ENCODE results near the gene DUSP3. TPM values are rescaled to one million over a fixed set of nuclear protein-coding genes. Genes with fewer than 3 reads are reported as not detected.

The DUSP3 gene
- total RNA-seq, 1 experiment from 2014 or later = 39.7 TPM

GRCh38 chr17:43810226-43810715, 31.5 kb upstream of the DUSP3 start:
- Mint-ChIP-seq H3K36me3 (ENCODE audit: insufficient read depth, unreplicated experiment) (peaks cover 13% of the 10 kb centered on the region), H3K27ac (ENCODE audit: low read depth, unreplicated experiment) (no peak overlapping the region), H3K4me3 (ENCODE audit: unreplicated experiment) (no peak overlapping the region), H3K27me3 (ENCODE audit: insufficient read depth, unreplicated experiment) (no peaks in the 10 kb centered on the region), H3K4me1 (ENCODE audit: insufficient read depth, unreplicated experiment) (peaks cover 8% of the 10 kb centered on the region), H3K9me3 (ENCODE audit: unreplicated experiment) (no peaks in the 10 kb centered on the region)
- TF ChIP-seq CTCF (IDR thresholded peaks at IDR 0.05; ENCODE audit: unreplicated experiment) = no peak
- CTCF ChIA-PET = no interaction called here
- BruUV-seq (replicated peaks) = no TSS peak
- POLR2A ChIA-PET = no interaction called here
- intact Hi-C loops (cut with micrococcal nuclease) = no loop called here
- no peak for DNase-seq (ENCODE audit: unreplicated experiment)

GRCh38 chr17:43809121-43809520, 30.3 kb upstream of the DUSP3 start:
- BruUV-seq (replicated peaks) = no TSS peak

GRCh38 chr17:43808076-43808475, 29.3 kb upstream of the DUSP3 start:
- no peaks in the 10 kb centered on the region for H3K9me3 Mint-ChIP-seq (ENCODE audit: unreplicated experiment)
- H3K27me3 Mint-ChIP-seq (ENCODE audit: insufficient read depth, unreplicated experiment) = no peaks in the 10 kb centered on the region
- DNase-seq (ENCODE audit: unreplicated experiment) = no peak
- peaks cover 6% of the 10 kb centered on the region for H3K36me3 Mint-ChIP-seq (ENCODE audit: insufficient read depth, unreplicated experiment)
- ChIA-PET CTCF (interaction anchor here (1.0 kb wide), 1 partner anchor 15 kb away, joined by 3 read pairs; no protein-coding TSS in a partner anchor), POLR2A (no interaction called here)
- H3K4me1 Mint-ChIP-seq (ENCODE audit: insufficient read depth, unreplicated experiment) = no peaks in the 10 kb centered on the region
- no TSS peak for BruUV-seq (replicated peaks)
- no peak for TF ChIP-seq CTCF (IDR thresholded peaks at IDR 0.05; ENCODE audit: unreplicated experiment)
- no peak overlapping the region for H3K4me3 Mint-ChIP-seq (ENCODE audit: unreplicated experiment)
- no peak overlapping the region for H3K27ac Mint-ChIP-seq (ENCODE audit: low read depth, unreplicated experiment)
- intact Hi-C loops (cut with micrococcal nuclease) = no loop called here

More at GRCh38 chr17:43809121-43809520, 30.3 kb upstream of the DUSP3 start:
- no peak for DNase-seq (ENCODE audit: unreplicated experiment)
- H3K36me3 Mint-ChIP-seq (ENCODE audit: insufficient read depth, unreplicated experiment) = peaks cover 6% of the 10 kb centered on the region
- POLR2A ChIA-PET = no interaction called here
- no peak overlapping the region for H3K27ac Mint-ChIP-seq (ENCODE audit: low read depth, unreplicated experiment)
- no peaks in the 10 kb centered on the region for H3K27me3 Mint-ChIP-seq (ENCODE audit: insufficient read depth, unreplicated experiment)
- CTCF ChIA-PET = interaction anchor here (0.5 kb wide), 1 partner anchor 58 kb away, joined by 3 read pairs; no protein-coding TSS in a partner anchor
- intact Hi-C loops (cut with micrococcal nuclease) = no loop called here
- H3K9me3 Mint-ChIP-seq (ENCODE audit: unreplicated experiment) = no peaks in the 10 kb centered on the region
- H3K4me1 Mint-ChIP-seq (ENCODE audit: insufficient read depth, unreplicated experiment) = no peaks in the 10 kb centered on the region
- no peak overlapping the region for H3K4me3 Mint-ChIP-seq (ENCODE audit: unreplicated experiment)
- no peak for TF ChIP-seq CTCF (IDR thresholded peaks at IDR 0.05; ENCODE audit: unreplicated experiment)

GRCh38 chr17:43805117-43805516, 26.3 kb upstream of the DUSP3 start:
- no peak overlapping the region for H3K4me3 Mint-ChIP-seq (ENCODE audit: unreplicated experiment)
- ChIA-PET CTCF (interaction anchor here (0.6 kb wide), 1 partner anchor 39 kb away, joined by 4 read pairs; no protein-coding TSS in a partner anchor), POLR2A (interaction anchor here (0.6 kb wide), 1 partner anchor 15 kb away, joined by 3 read pairs; no protein-coding TSS in a partner anchor)
- H3K4me1 Mint-ChIP-seq (ENCODE audit: insufficient read depth, unreplicated experiment) = no peaks in the 10 kb centered on the region
- BruUV-seq (replicated peaks) = no TSS peak
- no peaks in the 10 kb centered on the region for H3K27me3 Mint-ChIP-seq (ENCODE audit: insufficient read depth, unreplicated experiment)
- intact Hi-C loops (cut with micrococcal nuclease) = no loop called here
- H3K9me3 Mint-ChIP-seq (ENCODE audit: unreplicated experiment) = no peaks in the 10 kb centered on the region
- peaks cover 12% of the 10 kb centered on the region for H3K36me3 Mint-ChIP-seq (ENCODE audit: insufficient read depth, unreplicated experiment)
- no peak overlapping the region for H3K27ac Mint-ChIP-seq (ENCODE audit: low read depth, unreplicated experiment)
- TF ChIP-seq CTCF (IDR thresholded peaks at IDR 0.05; ENCODE audit: unreplicated experiment) = no peak
- DNase-seq (ENCODE audit: unreplicated experiment) = no peak
